Naive thymus-derived CD8-positive, alpha-beta T cell (primary cell): ENCODE data around the gene LITAF. TPM values are rescaled to one million over a fixed set of nuclear protein-coding genes. Genes with fewer than 3 reads are reported as not detected.

ENCODE experiments used
- ATAC-seq, 2 donors: fragments of 150-1000 bp; cut with Tn5 transposase in 1 of 2; sonication (Bioruptor Pico), chemical (Tn5 transposase) in 1 of 2; 1 replicate in 1 of 2; 2 replicates in 1 of 2; pipeline ENCODE4 v1.10.0; 2021; ENCODE audit warnings: mild to moderate bottlenecking in 2 of 2, moderate library complexity in 2 of 2
- POLR2A ChIA-PET: fragments of 350-600 bp; sonication (Branson Sonifier 250); formaldehyde crosslinking; loops from one replicate; lab custom pipeline; 2021; ENCODE audit warnings: antibody characterized with exemption; lab: Charles Lee
- DNase-seq, 10 donors: peaks; one replicate each; pipeline versions ENCODE4 v3.0.0 to v3.0.0-alpha.2; 2020 to 2022
- H3K27ac Mint-ChIP-seq, 10 donors: one replicate each; pipeline ENCODE4 v1.8.0; 2020 to 2022; ENCODE audit warnings: mild to moderate bottlenecking in 10 of 10, mixed read lengths in 10 of 10, moderate library complexity in 4 of 10, inconsistent platforms in 1 of 10
- H3K27me3 Mint-ChIP-seq, 5 donors: one replicate each; pipeline ENCODE4 v1.8.0; 2021 to 2022; ENCODE audit warnings: mixed read lengths in 5 of 5
- H3K36me3 Mint-ChIP-seq, 3 donors: one replicate each; pipeline ENCODE4 v1.8.0; 2020 to 2022; ENCODE audit warnings: mixed read lengths in 3 of 3, mild to moderate bottlenecking in 2 of 3, inconsistent platforms in 1 of 3
- H3K4me1 Mint-ChIP-seq, 4 donors: one replicate each; pipeline ENCODE4 v1.8.0; 2021 to 2022; ENCODE audit warnings: mixed read lengths in 4 of 4
- H3K4me3 Mint-ChIP-seq, 10 donors: one replicate each; pipeline ENCODE4 v1.8.0; 2020 to 2022; ENCODE audit warnings: mild to moderate bottlenecking in 10 of 10, mixed read lengths in 10 of 10, moderate library complexity in 6 of 10, inconsistent platforms in 1 of 10
- H3K9me3 Mint-ChIP-seq, 9 donors: one replicate each; pipeline ENCODE4 v1.8.0; 2020 to 2022; ENCODE audit warnings: mixed read lengths in 9 of 9, mild to moderate bottlenecking in 3 of 9, inconsistent platforms in 1 of 9, moderate library complexity in 1 of 9
- polyA plus RNA-seq, 3 donors: library from polyadenylated mRNA; unstranded; fragments of 300-500 nt; fragmentation: Illumina TruSeq; gene quantifications; one replicate each; pipeline ENCODE4 v1.2.3, GENCODE V29; 2021
- total RNA-seq, 8 experiments: library from RNA in 2 of 8; stranded (reverse) in 2 of 8; gene quantifications; one replicate each; pipeline ENCODE4 v1.2.3 and lab custom pipeline; 2021 to 2026

Gene LITAF
- total and polyA plus RNA-seq, 5 experiments from 2014 or later = 169 to 770 (median 553) TPM

DNA sequence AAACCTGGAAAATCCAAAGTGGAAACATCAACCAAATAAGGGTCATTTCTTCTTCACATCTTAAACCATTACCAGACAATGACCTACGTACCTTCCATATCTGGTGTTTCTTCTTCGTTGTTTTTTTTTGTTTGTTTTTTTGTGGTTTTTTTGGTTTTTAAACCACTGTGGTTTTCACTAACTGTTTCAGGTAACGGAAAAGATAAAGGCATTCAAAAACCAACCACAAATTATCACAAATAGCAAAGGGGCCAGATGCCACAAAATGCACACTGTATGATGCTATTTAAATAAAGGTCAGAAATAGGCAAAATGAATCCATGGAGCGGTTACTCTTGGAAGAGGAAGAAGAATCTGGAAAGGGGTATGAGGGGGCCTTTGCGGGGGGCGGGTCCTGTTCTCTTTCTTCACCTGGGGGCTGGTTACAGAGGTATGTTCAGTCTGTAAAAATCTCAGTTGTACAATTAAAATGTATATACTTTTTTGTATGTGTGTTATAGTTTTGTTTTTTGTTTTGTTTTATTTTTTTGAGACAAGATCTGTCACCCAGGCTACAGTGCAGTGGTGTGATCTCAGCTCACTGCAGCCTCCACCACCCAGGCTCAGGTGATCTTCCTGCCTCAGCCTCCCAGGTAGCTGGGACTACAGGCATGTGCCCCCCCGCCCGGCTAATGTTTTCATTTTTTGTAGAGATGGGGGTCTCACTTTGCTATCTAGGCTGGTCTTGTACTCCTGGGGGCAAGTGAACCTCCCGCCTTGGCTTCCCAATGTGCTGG lies 29.6 kb downstream of the LITAF start:
- POLR2A ChIA-PET = interaction anchor here (0.7 to 1.7 kb wide), 6 partner anchors 9 to 65 kb away, joined by 3 to 8 read pairs (median 3); no protein-coding TSS in a partner anchor
- Mint-ChIP-seq H3K9me3 (peaks cover 0 to 2% (median 0%) of the 10 kb centered on the region in 9 donors), H3K4me1 (peaks cover 35 to 83% (median 67%) of the 10 kb centered on the region in 4 donors), H3K36me3 (peaks cover 5 to 57% (median 34%) of the 10 kb centered on the region in 3 donors), H3K27ac (peak overlapping the region; percentile 88 to 100 (median 98)), H3K27me3 (no peaks in the 10 kb centered on the region), H3K4me3 (peak overlapping the region; percentile 46 to 80 (median 70))
- peak in 1 of 2 donors; percentile 12 for ATAC-seq
- peak in 8 of 10 donors; percentile 16 to 66 (median 62) for DNase-seq

DNA sequence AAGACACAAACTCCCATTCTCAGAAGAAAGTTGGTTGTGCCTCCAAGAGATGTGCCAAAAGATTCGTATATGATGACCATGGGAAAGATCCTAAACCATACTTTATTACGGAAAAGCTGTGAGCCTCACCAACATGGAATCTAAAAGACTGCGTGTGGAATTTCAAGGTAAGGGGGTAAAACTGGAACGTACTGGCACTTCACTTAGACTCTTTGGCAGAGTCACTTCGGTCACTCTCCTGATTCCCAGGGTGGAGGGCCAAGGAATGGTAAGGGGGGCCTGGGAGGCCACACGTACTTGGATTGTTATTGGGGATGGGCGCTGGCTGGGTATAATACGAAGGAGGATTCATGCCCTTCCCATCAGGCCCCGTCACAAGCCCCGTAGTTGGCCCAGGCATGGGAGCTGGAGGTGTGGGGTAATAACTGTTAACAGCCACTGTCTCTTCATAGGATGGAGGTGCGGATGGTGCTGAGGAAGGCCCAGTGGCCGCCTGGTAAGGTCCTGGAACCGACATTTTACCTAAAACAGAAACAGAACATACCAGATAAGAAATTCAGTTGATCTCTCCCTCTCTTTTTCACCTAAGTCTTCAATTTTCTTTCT lies 30.4 kb downstream of the LITAF start:
- no peak for ATAC-seq
- H3K4me3 Mint-ChIP-seq = peak overlapping the region in 9 of 10 donors; percentile 27 to 80 (median 62)
- no peak for DNase-seq
- POLR2A ChIA-PET = interaction anchor here (0.6 to 1.7 kb wide), 8 partner anchors 8 to 171 kb away, joined by 3 to 8 read pairs (median 3); no protein-coding TSS in a partner anchor
- peaks cover 5 to 63% (median 38%) of the 10 kb centered on the region in 3 donors for H3K36me3 Mint-ChIP-seq
- H3K27me3 Mint-ChIP-seq = no peaks in the 10 kb centered on the region
- peak overlapping the region; percentile 88 to 100 (median 98) for H3K27ac Mint-ChIP-seq
- H3K4me1 Mint-ChIP-seq = peaks cover 30 to 77% (median 59%) of the 10 kb centered on the region in 4 donors
- H3K9me3 Mint-ChIP-seq = peaks cover 0 to 2% (median 0%) of the 10 kb centered on the region in 9 donors

DNA sequence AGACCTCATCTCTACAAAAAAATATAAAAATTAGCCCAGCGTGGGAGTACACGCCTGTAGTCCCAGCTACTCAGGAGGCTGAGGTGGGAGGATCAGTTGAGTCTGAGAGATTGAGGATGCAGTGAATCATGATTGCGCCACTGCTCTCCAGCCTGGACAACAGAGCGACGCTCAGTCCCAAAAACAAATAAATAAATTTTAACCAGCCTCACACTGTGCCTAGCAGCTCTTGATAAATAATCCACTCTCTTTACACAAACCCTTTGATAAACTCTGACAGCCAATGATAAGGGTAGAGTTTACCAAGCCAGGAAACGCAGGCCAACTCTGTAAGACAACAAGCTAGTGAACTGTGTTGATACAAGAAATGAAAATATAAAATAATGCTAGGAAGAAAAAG lies 32.7 kb downstream of the LITAF start:
- no peak for DNase-seq
- Mint-ChIP-seq H3K9me3 (peaks cover 0 to 2% (median 0%) of the 10 kb centered on the region in 9 donors), H3K36me3 (peaks cover 20 to 86% (median 61%) of the 10 kb centered on the region in 3 donors), H3K4me1 (peaks cover 26 to 71% (median 47%) of the 10 kb centered on the region in 4 donors), H3K27ac (peak overlapping the region; percentile 40 to 100 (median 80)), H3K27me3 (no peaks in the 10 kb centered on the region), H3K4me3 (no peak overlapping the region)
- POLR2A ChIA-PET = interaction anchor here (0.5 to 1.2 kb wide), 4 partner anchors 30 to 189 kb away, joined by 3 read pairs; partner anchors contain the start of gene TXNDC11
- no peak for ATAC-seq

DNA sequence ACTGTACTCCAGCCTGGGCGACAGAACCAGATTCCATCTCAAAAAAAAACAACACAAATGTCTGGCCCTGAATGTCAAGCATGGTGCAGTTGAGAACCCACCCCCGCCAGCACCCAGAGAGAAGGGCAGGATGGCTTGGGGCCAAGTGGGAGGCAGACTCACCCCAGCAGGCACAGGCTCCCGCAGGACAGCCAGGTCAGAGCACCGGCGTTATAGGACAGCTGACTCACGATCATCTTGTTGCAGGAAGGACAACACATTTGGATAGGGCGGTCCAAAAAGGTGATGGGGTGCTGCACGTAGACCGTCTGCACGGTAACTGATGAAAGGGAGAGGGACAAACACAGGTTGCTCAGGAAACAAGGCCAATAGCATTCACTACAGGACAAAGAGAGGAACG lies 33.3 kb downstream of the LITAF start:
- DNase-seq (no peak), ATAC-seq (no peak)
- POLR2A ChIA-PET = interaction anchor here (0.9 to 1.2 kb wide), 2 partner anchors 14 to 98 kb away, joined by 3 read pairs; no protein-coding TSS in a partner anchor
- peak overlapping the region in 9 of 10 donors; percentile 63 to 100 (median 79) for H3K27ac Mint-ChIP-seq
- H3K36me3 Mint-ChIP-seq = peaks cover 24 to 88% (median 67%) of the 10 kb centered on the region in 3 donors
- peaks cover 0 to 3% (median 0%) of the 10 kb centered on the region in 9 donors for H3K9me3 Mint-ChIP-seq
- H3K4me3 Mint-ChIP-seq = peak overlapping the region in 1 of 10 donors; percentile 28
- H3K27me3 Mint-ChIP-seq = no peaks in the 10 kb centered on the region
- H3K4me1 Mint-ChIP-seq = peaks cover 23 to 65% (median 41%) of the 10 kb centered on the region in 4 donors

DNA sequence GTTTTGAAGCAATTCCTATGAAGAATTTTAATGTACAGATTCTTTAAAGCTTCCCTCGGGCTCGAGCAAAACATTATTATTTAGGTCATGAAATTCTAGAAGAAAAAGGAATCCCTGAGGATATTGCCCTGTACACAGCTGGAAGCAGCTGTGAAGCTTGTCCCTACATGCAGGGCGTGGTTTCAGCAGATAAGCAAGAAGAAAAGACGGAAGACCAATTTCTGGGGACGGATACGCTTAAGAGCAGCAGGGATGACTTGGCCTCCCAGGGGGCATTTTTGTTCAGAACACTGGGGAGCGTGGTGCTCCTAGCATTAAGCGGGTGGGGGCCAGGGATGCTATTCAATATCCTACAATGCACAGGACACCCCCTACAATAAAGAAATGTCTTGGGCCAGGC lies 34.3 kb downstream of the LITAF start:
- Mint-ChIP-seq H3K27me3 (no peaks in the 10 kb centered on the region), H3K27ac (peak overlapping the region; percentile 42 to 88 (median 78)), H3K4me1 (peaks cover 20 to 57% (median 32%) of the 10 kb centered on the region in 4 donors), H3K9me3 (peaks cover 0 to 3% (median 0%) of the 10 kb centered on the region in 9 donors), H3K36me3 (peaks cover 28 to 97% (median 72%) of the 10 kb centered on the region in 3 donors), H3K4me3 (peak overlapping the region in 1 of 10 donors; percentile 72)
- DNase-seq (no peak), ATAC-seq (no peak)
- POLR2A ChIA-PET = interaction anchor here (0.9 kb wide), 1 partner anchor 15 kb away, joined by 3 read pairs; no protein-coding TSS in a partner anchor

DNA sequence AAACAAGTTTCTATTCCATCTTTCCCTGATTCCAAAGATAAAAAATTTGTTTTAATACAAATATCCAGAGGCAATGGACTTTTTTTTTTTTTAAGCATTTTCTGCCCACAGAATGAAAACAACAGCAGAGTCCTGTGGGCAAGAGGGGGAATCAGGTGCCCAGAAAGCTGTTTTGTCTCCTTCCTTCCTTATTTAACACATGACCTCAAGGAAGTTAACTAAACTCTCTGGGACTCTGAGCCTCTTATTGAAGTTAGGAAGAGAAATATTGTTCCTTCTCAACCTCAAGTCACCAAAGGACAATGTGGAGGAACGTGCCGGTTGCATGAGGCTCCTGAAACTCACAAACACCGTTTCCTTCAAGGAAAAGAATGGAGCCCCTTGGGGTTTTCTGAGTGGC lies 34.9 kb downstream of the LITAF start:
- Mint-ChIP-seq H3K4me3 (no peak overlapping the region), H3K9me3 (peaks cover 0 to 3% (median 0%) of the 10 kb centered on the region in 9 donors), H3K27me3 (no peaks in the 10 kb centered on the region), H3K36me3 (peaks cover 28 to 98% (median 76%) of the 10 kb centered on the region in 3 donors), H3K4me1 (peaks cover 17 to 51% (median 26%) of the 10 kb centered on the region in 4 donors), H3K27ac (peak overlapping the region in 6 of 10 donors; percentile 9 to 88 (median 56))
- DNase-seq (no peak), ATAC-seq (no peak)
- POLR2A ChIA-PET = interaction anchor here (1.0 kb wide), 1 partner anchor 11 kb away, joined by 3 read pairs; no protein-coding TSS in a partner anchor

DNA sequence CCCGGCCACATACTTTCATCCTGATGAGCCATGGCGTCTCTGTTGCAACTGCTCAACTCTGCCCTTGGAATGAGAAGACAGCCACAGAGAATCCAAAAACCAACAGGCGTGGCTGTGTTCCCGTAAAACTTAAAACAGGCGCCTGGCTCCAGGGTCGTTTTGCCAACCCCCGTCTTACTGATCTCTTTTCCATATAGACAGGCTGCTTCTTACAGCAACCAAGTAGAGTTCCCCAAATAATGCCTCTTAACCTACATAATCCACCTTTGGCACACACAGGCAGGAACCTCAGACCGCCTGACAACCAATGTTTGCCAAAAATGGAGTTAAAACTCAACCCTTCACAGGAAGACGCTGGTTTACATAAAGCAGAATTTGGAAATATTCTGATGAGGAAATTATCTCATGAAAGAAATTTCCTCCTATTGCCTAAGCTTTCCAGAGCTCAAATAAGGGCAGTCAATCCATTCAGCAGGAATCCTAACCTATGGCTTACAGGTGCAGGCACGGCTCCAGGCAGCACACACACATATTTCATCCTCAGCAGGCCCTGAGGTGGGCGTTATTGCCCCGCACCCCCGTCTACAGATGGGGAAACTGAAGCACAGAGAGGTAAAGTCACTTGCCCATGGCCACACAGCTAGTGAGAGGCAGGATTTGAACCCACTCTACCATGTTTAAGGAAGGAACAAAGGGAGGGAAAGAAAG lies 35.8 kb downstream of the LITAF start:
- ATAC-seq (no peak), DNase-seq (no peak)
- POLR2A ChIA-PET = interaction anchor here (1.0 kb wide), 1 partner anchor 12 kb away, joined by 3 read pairs; no protein-coding TSS in a partner anchor
- H3K4me3 Mint-ChIP-seq = peak overlapping the region in 1 of 10 donors; percentile 24
- no peaks in the 10 kb centered on the region for H3K27me3 Mint-ChIP-seq
- peak overlapping the region; percentile 61 to 91 (median 74) for H3K27ac Mint-ChIP-seq
- peaks cover 28 to 94% (median 67%) of the 10 kb centered on the region in 3 donors for H3K36me3 Mint-ChIP-seq
- peaks cover 0 to 2% (median 0%) of the 10 kb centered on the region in 9 donors for H3K9me3 Mint-ChIP-seq
- H3K4me1 Mint-ChIP-seq = peaks cover 10 to 42% (median 19%) of the 10 kb centered on the region in 4 donors

DNA sequence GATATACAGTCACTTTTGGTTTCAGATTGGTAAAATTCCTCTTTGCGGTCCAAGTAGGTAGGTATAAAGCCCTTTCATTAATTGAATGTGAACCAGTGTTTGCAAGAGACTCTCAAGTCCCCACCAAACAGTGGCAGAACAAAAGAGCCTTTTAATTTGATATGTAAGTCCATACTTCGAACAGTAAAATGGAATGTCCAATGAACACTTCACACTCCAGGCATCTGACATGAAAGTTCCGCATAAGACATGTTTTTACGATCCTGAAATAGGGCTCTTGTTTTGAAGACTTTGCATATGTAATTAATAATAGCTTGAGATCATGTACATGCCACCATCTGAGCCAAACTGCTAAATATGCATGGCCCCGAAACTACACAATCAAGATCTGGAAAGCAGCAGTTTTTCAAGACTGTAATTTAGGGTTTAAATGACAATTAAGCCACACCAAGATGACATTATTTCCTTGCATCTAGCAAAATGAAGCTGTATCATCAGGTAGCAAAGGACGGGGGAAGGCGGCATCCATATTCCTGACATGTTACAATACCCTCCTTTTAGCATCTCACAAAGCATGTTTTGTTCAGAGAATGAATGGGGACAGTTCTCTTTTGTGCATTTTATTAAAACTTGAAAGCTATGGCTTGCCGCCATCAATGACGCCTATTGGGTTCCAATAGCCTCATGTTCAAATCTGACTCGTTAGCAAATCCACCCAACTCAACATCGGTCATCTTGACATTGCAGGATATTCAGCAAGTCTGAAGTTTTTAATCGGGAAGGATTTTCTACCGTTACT lies 39.4 kb downstream of the LITAF start:
- Mint-ChIP-seq H3K27me3 (no peaks in the 10 kb centered on the region), H3K4me3 (no peak overlapping the region), H3K4me1 (peaks cover 10 to 33% (median 19%) of the 10 kb centered on the region in 4 donors), H3K27ac (peak overlapping the region in 8 of 10 donors; percentile 4 to 82 (median 53)), H3K9me3 (peaks cover 0 to 2% (median 0%) of the 10 kb centered on the region in 9 donors), H3K36me3 (peaks cover 25 to 64% (median 45%) of the 10 kb centered on the region in 3 donors)
- DNase-seq = no peak
- no peak for ATAC-seq
- POLR2A ChIA-PET = interaction anchor here (1.6 kb wide), 1 partner anchor 9 kb away, joined by 3 read pairs; no protein-coding TSS in a partner anchor

DNA sequence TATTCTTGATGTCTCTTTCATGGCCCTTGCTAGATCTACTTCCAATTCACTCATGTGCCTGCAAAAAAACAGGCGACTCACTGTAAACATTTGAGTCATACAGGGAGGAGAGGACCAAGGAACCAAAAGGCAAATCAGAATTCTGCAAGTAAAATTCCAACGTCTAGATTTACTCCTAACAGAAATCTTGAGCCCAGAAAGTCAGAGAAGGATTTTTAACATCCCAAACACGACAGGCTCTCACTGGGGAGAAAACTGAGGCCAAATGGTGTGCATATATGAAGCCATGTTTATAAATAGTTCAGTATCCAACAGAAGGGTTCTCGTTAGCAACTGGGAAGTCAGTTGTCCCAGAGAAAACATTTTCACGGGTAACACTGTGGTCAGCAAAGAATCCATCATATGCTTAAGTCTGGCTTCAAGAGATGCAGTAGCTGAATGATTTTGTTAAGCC lies 40.1 kb downstream of the LITAF start:
- DNase-seq (no peak), ATAC-seq (no peak)
- peaks cover 23 to 57% (median 42%) of the 10 kb centered on the region in 3 donors for H3K36me3 Mint-ChIP-seq
- peaks cover 12 to 36% (median 22%) of the 10 kb centered on the region in 4 donors for H3K4me1 Mint-ChIP-seq
- peak overlapping the region; percentile 2 to 82 (median 48) for H3K27ac Mint-ChIP-seq
- H3K27me3 Mint-ChIP-seq = no peaks in the 10 kb centered on the region
- no peak overlapping the region for H3K4me3 Mint-ChIP-seq
- POLR2A ChIA-PET = interaction anchor here (0.6 kb wide), 1 partner anchor 100 kb away, joined by 5 read pairs; no protein-coding TSS in a partner anchor
- H3K9me3 Mint-ChIP-seq = peaks cover 0 to 2% (median 0%) of the 10 kb centered on the region in 9 donors

DNA sequence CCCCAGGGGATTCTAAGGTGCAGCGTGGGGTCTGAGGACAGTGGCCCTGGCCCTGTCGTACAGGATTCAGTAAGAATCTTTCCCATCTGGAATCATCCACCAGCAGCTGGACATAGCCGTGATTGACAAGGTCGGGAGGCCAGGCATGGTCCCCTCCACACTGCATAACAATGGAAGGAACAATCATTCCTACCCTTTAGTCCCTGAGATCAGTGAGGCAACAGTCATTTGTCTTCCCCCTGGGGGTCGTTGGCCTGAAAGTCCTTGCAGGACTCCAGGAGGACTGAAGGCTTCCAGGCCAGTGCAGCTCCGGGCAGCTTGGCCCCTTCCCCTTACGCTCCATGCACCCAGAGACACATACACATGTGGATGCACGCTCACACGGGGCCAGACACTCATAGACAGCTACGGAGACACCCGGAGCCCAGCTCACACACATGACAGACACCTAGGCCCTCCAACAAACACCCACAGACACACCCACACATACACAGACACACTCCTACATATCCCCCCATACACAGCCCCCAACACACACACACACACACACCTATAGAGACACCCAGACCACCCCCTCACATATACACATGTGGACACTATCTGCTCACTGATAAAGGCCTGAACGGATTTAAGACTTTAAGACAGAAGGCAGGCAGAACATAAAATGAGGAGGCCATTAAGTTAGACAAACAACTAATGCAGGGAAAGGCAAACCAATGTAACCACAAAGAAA lies 42.9 kb downstream of the LITAF start:
- peak overlapping the region; percentile 37 to 90 (median 84) for H3K27ac Mint-ChIP-seq
- no peak for ATAC-seq
- H3K4me3 Mint-ChIP-seq = peak overlapping the region in 2 of 10 donors; percentile 28 to 61
- POLR2A ChIA-PET = interaction anchor here (0.6 kb wide), 1 partner anchor 16 kb away, joined by 3 read pairs; no protein-coding TSS in a partner anchor
- H3K4me1 Mint-ChIP-seq = peaks cover 15 to 45% (median 30%) of the 10 kb centered on the region in 4 donors
- no peaks in the 10 kb centered on the region for H3K27me3 Mint-ChIP-seq
- H3K36me3 Mint-ChIP-seq = peaks cover 5 to 31% (median 14%) of the 10 kb centered on the region in 3 donors
- DNase-seq = no peak
- no peaks in the 10 kb centered on the region for H3K9me3 Mint-ChIP-seq
